SKM-1 (cell line): Measurements from ENCODE around the gene DOCK9.

Experiments used
- DNase-seq: peaks from one replicate; lab custom pipeline; 2025; ENCODE audit not compliant: unreplicated experiment; lab: John Stamatoyannopoulos, UW

The DOCK9 gene

GRCh38 chr13:98803111-98803561 is 174.7 kb downstream of the DOCK9 start:
- no peak for DNase-seq

- no peak for DNase-seq
These were observed 175.3 kb downstream of the DOCK9 start for GRCh38 chr13:98802559-98802958.

- no peak for DNase-seq
These were observed 176.0 kb downstream of the DOCK9 start for GRCh38 chr13:98801626-98802418.

DNA sequence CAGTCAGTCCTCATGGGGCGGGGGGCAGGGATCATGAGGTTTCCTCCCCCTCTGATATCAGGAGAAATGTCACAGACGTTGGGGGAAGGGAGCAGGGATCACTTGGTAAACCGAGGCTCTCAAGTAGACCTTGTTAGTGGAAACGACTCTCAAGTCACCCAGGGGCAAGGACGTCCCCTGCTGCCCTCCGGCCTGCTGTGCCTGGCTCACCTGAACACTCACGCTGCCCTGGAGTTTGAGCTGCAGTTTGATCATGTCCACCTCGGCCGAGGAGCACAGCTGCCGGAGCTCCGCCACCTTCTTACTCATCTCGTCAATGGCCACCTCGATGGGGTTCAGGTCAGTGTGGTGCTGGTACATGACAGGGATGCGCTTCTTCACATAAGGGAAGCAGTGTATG is 177.8 kb downstream of the DOCK9 start:
- DNase-seq = no peak

GRCh38 chr13:98798849-98799645 is 178.8 kb downstream of the DOCK9 start:
- no peak for DNase-seq

DNA sequence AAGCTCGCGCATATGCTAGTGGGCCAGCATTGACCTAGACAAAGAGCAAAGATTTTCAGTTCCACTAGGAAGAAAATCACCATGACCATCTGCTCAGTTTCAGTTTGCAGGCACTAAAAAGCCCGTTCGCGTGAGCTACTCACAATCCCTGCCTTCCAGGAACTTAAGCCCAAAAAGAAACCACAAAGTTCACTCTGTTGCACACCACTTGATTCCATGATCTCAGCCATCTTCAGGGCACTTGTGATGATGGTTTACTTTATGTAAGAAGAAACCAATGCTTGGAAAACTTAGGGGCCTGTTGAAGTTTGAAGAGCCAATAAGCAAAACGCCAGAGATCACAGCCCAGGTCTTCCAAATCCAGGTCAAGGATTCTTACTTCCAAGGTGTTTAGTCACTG is 180.4 kb downstream of the DOCK9 start:
- no peak for DNase-seq

DNA sequence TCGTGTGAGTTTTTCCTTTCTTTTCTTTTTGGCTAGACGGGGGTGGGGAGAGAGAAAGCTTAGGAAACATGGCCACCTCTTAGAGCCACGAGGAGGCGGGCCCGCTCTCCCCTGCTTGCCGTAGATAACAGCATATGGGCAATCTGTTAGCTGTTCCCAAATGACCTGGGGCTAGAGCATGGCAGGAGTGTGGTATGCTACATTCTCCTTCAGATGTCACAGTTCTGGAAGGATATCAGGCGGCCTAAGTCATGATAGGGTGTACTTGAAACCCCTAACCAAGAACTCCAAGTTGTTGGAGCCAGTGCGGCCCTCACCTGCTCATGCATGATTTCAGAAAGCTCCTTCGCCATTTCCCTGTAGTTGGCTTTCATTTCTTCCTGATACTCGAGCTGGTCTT is 181.1 kb downstream of the DOCK9 start:
- no peak for DNase-seq

DNA sequence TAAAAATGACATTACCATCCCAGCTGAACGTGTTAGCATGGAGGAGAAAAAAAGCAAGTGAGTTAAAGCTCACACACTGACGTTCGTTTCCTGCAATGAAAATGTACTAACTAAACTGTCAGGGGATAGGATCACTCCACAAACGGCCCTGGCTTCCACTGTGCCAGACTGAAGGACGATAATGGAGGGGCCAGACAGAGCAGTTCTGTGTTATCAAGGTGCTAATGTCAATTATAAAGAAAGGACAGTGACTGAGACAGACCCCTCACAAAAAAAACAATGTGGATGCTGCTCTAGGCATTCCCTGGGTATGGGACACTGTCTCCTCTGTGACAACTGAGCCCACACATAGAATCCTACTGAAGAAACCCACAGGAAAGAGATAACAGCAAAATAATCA is 181.7 kb downstream of the DOCK9 start:
- DNase-seq = no peak

DNA sequence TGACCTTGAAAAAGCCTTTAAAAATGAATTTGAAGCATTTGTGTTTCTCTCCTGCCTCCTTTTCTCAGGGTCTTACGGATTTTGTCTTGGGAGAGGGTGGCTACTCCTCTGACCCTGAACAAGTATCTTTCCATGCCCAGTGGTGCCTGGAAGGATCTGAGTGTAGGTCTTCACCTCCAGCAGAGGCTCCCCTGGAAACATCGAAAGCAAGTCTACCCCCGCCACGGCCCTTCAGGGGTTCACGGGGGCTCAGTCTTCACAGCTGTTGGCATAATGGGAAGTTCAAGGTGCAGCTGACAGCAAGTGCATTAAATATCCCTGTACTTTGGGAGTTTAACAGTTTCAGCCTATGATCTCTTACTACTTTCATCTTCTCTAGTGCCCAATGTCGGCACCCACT is 182.6 kb downstream of the DOCK9 start:
- DNase-seq = no peak

DNA sequence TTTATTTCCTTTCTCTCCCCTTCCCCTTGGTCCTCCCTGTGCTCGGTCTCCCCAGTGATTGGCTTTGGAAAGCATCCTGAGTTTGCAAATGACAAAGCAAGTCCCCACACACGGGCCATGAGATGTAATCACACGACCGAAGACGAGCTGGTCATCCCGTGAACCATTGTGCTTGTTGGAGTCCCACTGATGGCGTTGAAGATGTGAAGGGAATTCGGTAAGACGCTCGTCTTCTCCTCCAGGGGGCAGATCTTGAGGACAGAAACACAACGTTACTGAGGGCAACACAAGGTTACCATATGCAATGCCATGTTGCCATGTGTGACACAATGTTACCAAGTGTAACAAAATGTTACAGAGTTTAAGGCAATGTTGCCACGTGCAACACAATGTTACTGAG is 183.4 kb downstream of the DOCK9 start:
- no peak for DNase-seq

DNA sequence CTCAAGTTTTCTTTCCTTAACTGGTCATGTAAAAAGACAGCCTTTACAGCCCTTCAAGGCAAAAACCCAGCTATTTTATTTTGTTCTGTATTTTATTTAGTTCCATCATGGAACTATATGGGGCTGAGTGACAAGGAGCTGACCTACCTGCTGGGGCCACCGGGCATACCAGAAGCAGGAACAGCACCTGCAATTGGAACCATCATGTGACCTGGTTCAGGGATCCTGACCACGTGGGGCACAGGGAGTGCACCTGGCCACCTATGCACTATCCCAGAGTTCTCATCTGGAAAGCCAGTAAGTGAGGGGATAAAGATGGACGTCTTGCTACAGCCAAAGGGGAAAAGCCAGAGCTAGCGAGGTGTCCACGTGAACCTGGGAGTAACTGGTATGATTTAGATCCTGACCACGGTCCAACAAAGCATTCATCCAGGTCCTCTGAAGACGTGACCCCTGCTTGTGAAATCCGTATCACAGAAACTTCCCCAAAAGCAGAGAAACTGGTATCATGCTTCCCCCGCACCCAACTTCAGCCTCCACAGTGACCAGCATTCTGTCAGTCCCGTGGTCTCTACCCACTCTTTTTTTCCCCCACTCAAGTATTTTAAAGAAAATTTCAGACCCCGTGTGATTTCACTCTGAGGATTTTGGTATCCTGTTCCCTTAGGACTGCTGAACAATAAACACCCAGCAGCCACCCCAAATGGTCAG is 184.9 kb downstream of the DOCK9 start:
- DNase-seq = no peak

GRCh38 chr13:98792321-98792720 is 185.5 kb downstream of the DOCK9 start:
- DNase-seq = no peak

DNA sequence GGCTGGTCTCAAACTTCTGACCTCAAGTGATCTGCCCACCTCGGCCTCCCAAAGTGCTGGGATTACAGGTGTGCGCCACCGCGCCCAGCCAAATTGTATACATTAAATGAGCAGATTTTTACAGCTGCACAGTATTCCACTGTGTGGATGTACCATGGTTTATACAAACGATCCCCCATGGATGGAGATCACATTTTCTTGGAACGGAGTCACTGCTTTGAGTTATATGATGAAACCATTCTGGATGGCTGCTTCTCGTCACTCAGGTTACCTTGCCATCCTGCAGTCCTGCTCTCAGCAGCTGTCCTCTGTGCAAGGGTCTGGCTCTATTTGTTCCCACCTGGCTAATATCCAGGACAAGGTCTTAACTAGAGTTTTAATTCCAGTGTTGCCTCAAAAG is 186.3 kb downstream of the DOCK9 start:
- no peak for DNase-seq

- no peak for DNase-seq
These were observed 189.9 kb downstream of the DOCK9 start for GRCh38 chr13:98787996-98788395.

GRCh38 chr13:98787173-98787572 is 190.7 kb downstream of the DOCK9 start:
- DNase-seq = no peak

DNA sequence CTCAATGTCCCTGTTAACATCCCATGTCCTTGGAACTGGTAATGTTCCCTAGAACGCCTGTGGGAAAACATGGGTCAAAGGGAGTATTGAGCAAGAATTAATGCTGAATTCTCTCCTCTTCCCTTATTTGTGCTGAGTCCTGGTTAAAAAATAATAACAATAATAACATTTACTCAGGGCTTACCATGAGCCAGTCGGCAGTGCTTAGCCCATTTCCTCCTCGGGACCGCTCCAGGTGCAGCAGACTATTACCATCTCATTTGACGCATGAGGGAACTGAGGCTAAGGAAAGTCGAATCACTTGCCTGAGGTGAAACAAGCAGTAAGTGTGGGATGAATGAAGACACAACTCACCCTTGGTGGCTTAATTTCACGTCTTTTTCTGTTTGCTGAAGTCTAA is 191.8 kb downstream of the DOCK9 start:
- DNase-seq = no peak

DNA sequence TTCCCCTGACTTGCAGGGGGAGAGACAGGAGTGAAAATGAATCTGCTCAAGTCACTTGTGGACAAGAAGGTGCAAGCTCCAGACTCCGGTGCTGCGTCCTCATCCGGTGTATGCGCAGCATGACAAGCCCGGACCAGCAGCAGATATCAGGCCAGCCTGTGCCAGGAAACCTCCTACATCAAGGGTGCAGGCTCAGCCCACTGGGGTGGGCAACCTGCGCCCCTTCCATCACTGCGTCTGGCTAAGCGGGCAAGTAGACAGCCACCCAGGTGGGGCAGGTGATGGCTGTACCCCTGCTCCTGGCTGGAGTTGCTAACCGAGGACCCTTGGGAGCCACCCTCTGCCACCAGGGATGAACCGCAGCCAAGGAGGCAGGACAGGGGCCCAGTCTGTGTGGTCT is 192.5 kb downstream of the DOCK9 start:
- DNase-seq = no peak

GRCh38 chr13:98784666-98785065 is 193.2 kb downstream of the DOCK9 start:
- DNase-seq = no peak

- DNase-seq = no peak
These were observed 193.9 kb downstream of the DOCK9 start for GRCh38 chr13:98783856-98784478.

- DNase-seq = no peak
These were observed 195.2 kb downstream of the DOCK9 start for GRCh38 chr13:98782654-98783053.

DNA sequence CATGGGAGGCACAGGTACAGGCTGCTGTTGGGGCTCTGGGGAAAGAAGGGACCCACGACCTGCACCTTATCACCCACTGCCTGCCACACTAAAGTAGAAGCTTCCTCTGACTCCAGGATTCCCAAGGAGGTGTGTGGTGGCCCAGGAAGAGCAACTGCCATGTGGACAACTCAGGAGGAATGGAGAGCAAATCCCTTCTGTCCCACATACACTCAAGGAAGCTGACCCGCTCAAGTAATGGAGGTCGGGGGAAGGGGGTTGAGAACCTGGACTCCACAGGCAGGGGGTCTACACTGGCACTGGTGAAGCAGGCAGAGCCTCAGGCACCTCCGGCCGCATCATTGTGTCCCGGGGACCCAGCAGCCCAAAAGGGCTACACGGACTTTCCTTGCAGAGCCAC is 196.0 kb downstream of the DOCK9 start:
- DNase-seq = no peak
